ENCODE results near the gene PHLDB3.

GRCh38 chr19:43452582-43452981 is 52.0 kb downstream of the PHLDB3 start:
- TF ChIP-seq CTCF (IDR thresholded peaks at IDR 0.05): no peak
- no peak for TF ChIP-seq POLR2AphosphoS5 (IDR thresholded peaks at IDR 0.05; ENCODE audit: low read depth, low read length)
- TF ChIP-seq REST (IDR thresholded peaks at IDR 0.05; ENCODE audit: insufficient read depth in 1 of 2, low read depth in 2 of 2, low read length in 1 of 2): no peak
- no peak for TF ChIP-seq SIN3A (IDR thresholded peaks at IDR 0.05; ENCODE audit: borderline replicate concordance, insufficient read depth, low read depth, low read length)

Measured in Panc1 (cell line).